ENCODE measurements around the gene UVSSA. TPM values are rescaled to one million over a fixed set of nuclear protein-coding genes. Genes with fewer than 3 reads are reported as not detected.

The UVSSA gene
- total and polyA plus RNA-seq, 9 donors = 5.5 to 13.6 (median 9.1) TPM

GRCh38 chr4:1305781-1306455 lies 41.1 kb upstream of the UVSSA start:
- peaks cover 23% of the 10 kb centered on the region for H3K36me3 ChIP-seq (ENCODE audit: control insufficient read depth, insufficient read depth, low read length)
- no peak overlapping the region for H3K4me3 ChIP-seq (ENCODE audit: low read length)
- no peaks in the 10 kb centered on the region for H3K9me3 ChIP-seq (replicated peaks; ENCODE audit: control insufficient read depth, low read depth, low read length)
- WGBS (ENCODE audit: insufficient coverage) = 86% methylated on average over 14 of the region's 17 CpGs
- H3K4me1 ChIP-seq (ENCODE audit: control insufficient read depth, insufficient read depth, low read length) = peaks cover 23% of the 10 kb centered on the region
- DNase-seq = no peak
- H3K27ac ChIP-seq (ENCODE audit: low read length) = no peak overlapping the region
- no peaks in the 10 kb centered on the region for H3K27me3 ChIP-seq (ENCODE audit: control insufficient read depth, insufficient read depth, low read length)

- DNase-seq = no peak
- Histone ChIP-seq H3K9me3 (replicated peaks; ENCODE audit: control insufficient read depth, low read depth, low read length) (no peaks in the 10 kb centered on the region), H3K27ac (ENCODE audit: low read length) (no peak overlapping the region), H3K4me1 (ENCODE audit: control insufficient read depth, insufficient read depth, low read length) (peaks cover 22% of the 10 kb centered on the region), H3K4me3 (ENCODE audit: low read length) (no peak overlapping the region), H3K27me3 (ENCODE audit: control insufficient read depth, insufficient read depth, low read length) (no peaks in the 10 kb centered on the region), H3K36me3 (ENCODE audit: control insufficient read depth, insufficient read depth, low read length) (peaks cover 34% of the 10 kb centered on the region)
- 93% methylated on average over 24 of the region's 34 CpGs for WGBS (ENCODE audit: insufficient coverage)
These were observed 38.9 kb upstream of the UVSSA start for GRCh38 chr4:1307951-1308735.

GRCh38 chr4:1309261-1310010 lies 37.6 kb upstream of the UVSSA start:
- Histone ChIP-seq H3K9me3 (replicated peaks; ENCODE audit: control insufficient read depth, low read depth, low read length) (no peaks in the 10 kb centered on the region), H3K4me1 (ENCODE audit: control insufficient read depth, insufficient read depth, low read length) (peaks cover 22% of the 10 kb centered on the region), H3K4me3 (ENCODE audit: low read length) (peak overlapping the region; percentile 51), H3K27ac (ENCODE audit: low read length) (peak overlapping the region; percentile 82), H3K27me3 (ENCODE audit: control insufficient read depth, insufficient read depth, low read length) (no peaks in the 10 kb centered on the region), H3K36me3 (ENCODE audit: control insufficient read depth, insufficient read depth, low read length) (peaks cover 44% of the 10 kb centered on the region)
- DNase-seq = peak; percentile 98
- 4% methylated on average over 33 of the region's 36 CpGs for WGBS (ENCODE audit: insufficient coverage)

GRCh38 chr4:1310031-1310795 lies 36.8 kb upstream of the UVSSA start:
- Histone ChIP-seq H3K27me3 (ENCODE audit: control insufficient read depth, insufficient read depth, low read length) (no peaks in the 10 kb centered on the region), H3K9me3 (replicated peaks; ENCODE audit: control insufficient read depth, low read depth, low read length) (no peaks in the 10 kb centered on the region), H3K4me3 (ENCODE audit: low read length) (peak overlapping the region; percentile 51), H3K36me3 (ENCODE audit: control insufficient read depth, insufficient read depth, low read length) (peaks cover 51% of the 10 kb centered on the region), H3K27ac (ENCODE audit: low read length) (peak overlapping the region; percentile 82), H3K4me1 (ENCODE audit: control insufficient read depth, insufficient read depth, low read length) (peaks cover 22% of the 10 kb centered on the region)
- WGBS (ENCODE audit: insufficient coverage) = 63% methylated on average over 24 of the region's 32 CpGs
- DNase-seq = no peak

- Histone ChIP-seq H3K4me3 (ENCODE audit: low read length) (no peak overlapping the region), H3K27ac (ENCODE audit: low read length) (no peak overlapping the region), H3K27me3 (ENCODE audit: control insufficient read depth, insufficient read depth, low read length) (no peaks in the 10 kb centered on the region), H3K4me1 (ENCODE audit: control insufficient read depth, insufficient read depth, low read length) (peaks cover 22% of the 10 kb centered on the region), H3K36me3 (ENCODE audit: control insufficient read depth, insufficient read depth, low read length) (peaks cover 50% of the 10 kb centered on the region), H3K9me3 (replicated peaks; ENCODE audit: control insufficient read depth, low read depth, low read length) (no peaks in the 10 kb centered on the region)
- no peak for DNase-seq
- 83% methylated on average over 46 of the region's 49 CpGs for WGBS (ENCODE audit: insufficient coverage)
These were observed 36.0 kb upstream of the UVSSA start for GRCh38 chr4:1310796-1311631.

- Histone ChIP-seq H3K36me3 (ENCODE audit: control insufficient read depth, insufficient read depth, low read length) (peaks cover 58% of the 10 kb centered on the region), H3K9me3 (replicated peaks; ENCODE audit: control insufficient read depth, low read depth, low read length) (no peaks in the 10 kb centered on the region), H3K27me3 (ENCODE audit: control insufficient read depth, insufficient read depth, low read length) (no peaks in the 10 kb centered on the region), H3K4me1 (ENCODE audit: control insufficient read depth, insufficient read depth, low read length) (peaks cover 22% of the 10 kb centered on the region), H3K4me3 (ENCODE audit: low read length) (no peak overlapping the region), H3K27ac (ENCODE audit: low read length) (no peak overlapping the region)
- DNase-seq = no peak
- 95% methylated on average over 18 of the region's 20 CpGs for WGBS (ENCODE audit: insufficient coverage)
These were observed 34.0 kb upstream of the UVSSA start for GRCh38 chr4:1312821-1313640.

GRCh38 chr4:1315306-1315705 lies 31.7 kb upstream of the UVSSA start:
- DNase-seq = no peak
- Histone ChIP-seq H3K4me1 (ENCODE audit: control insufficient read depth, insufficient read depth, low read length) (peaks cover 5% of the 10 kb centered on the region), H3K4me3 (ENCODE audit: low read length) (no peak overlapping the region), H3K27me3 (ENCODE audit: control insufficient read depth, insufficient read depth, low read length) (no peaks in the 10 kb centered on the region), H3K9me3 (replicated peaks; ENCODE audit: control insufficient read depth, low read depth, low read length) (no peaks in the 10 kb centered on the region), H3K27ac (ENCODE audit: low read length) (no peak overlapping the region), H3K36me3 (ENCODE audit: control insufficient read depth, insufficient read depth, low read length) (peaks cover 69% of the 10 kb centered on the region)
- WGBS (ENCODE audit: insufficient coverage) = 95% methylated on average over 25 of the region's 28 CpGs

GRCh38 chr4:1315836-1316536 lies 31.0 kb upstream of the UVSSA start:
- H3K36me3 ChIP-seq (ENCODE audit: control insufficient read depth, insufficient read depth, low read length) = peaks cover 69% of the 10 kb centered on the region
- 88% methylated on average over 24 of the region's 27 CpGs for WGBS (ENCODE audit: insufficient coverage)
- no peaks in the 10 kb centered on the region for H3K27me3 ChIP-seq (ENCODE audit: control insufficient read depth, insufficient read depth, low read length)
- no peak for DNase-seq
- H3K9me3 ChIP-seq (replicated peaks; ENCODE audit: control insufficient read depth, low read depth, low read length) = no peaks in the 10 kb centered on the region
- no peak overlapping the region for H3K27ac ChIP-seq (ENCODE audit: low read length)
- no peaks in the 10 kb centered on the region for H3K4me1 ChIP-seq (ENCODE audit: control insufficient read depth, insufficient read depth, low read length)
- no peak overlapping the region for H3K4me3 ChIP-seq (ENCODE audit: low read length)

Data from muscle of leg (tissue), 11 donors.